Neuronal stem cell (in vitro differentiated cells): Measurements from ENCODE around the gene ANK3.

ENCODE experiments used
- DNase-seq: peaks from one replicate; pipeline ENCODE4 v3.0.0-alpha.2; 2013; ENCODE audit warnings: low spot score
- H2AFZ ChIP-seq: one replicate; pipeline ENCODE4 v1.6.1; 2013; ENCODE audit warnings: mild to moderate bottlenecking, low read length, inconsistent platforms
- H2AK5ac ChIP-seq: 2 replicates; pipeline ENCODE4 v1.6.1; 2013; ENCODE audit warnings: low read depth, mild to moderate bottlenecking, inconsistent platforms, low read length, moderate library complexity, mixed read lengths
- H2BK120ac ChIP-seq: 2 replicates; pipeline ENCODE4 v1.6.1; 2013; ENCODE audit warnings: low read depth, mild to moderate bottlenecking, inconsistent platforms, low read length, moderate library complexity, mixed read lengths
- H2BK12ac ChIP-seq: one replicate; pipeline ENCODE4 v1.6.1; 2013; ENCODE audit warnings: low read length, inconsistent platforms
- H2BK15ac ChIP-seq: 2 replicates; pipeline ENCODE4 v1.6.1; 2013; ENCODE audit warnings: mild to moderate bottlenecking, low read length, inconsistent platforms, mixed read lengths
- H2BK5ac ChIP-seq: one replicate; pipeline ENCODE4 v1.6.1; 2013; ENCODE audit warnings: inconsistent platforms, mild to moderate bottlenecking, low read length, moderate library complexity
- H3K14ac ChIP-seq: one replicate; pipeline ENCODE4 v1.6.1; 2013; ENCODE audit warnings: low read length, inconsistent platforms
- H3K18ac ChIP-seq: 2 replicates; pipeline ENCODE4 v1.6.1; 2013; ENCODE audit warnings: low read length, inconsistent platforms
- H3K23ac ChIP-seq: 2 replicates; pipeline ENCODE4 v1.6.1; 2013; ENCODE audit warnings: low read depth, mild to moderate bottlenecking, mixed read lengths, low read length, inconsistent platforms; ENCODE audit not compliant: poor library complexity
- H3K27ac ChIP-seq: replicated peaks from 3 replicates; pipeline ENCODE4 v1.5.1; 2013; ENCODE audit warnings: low read length, inconsistent platforms
- H3K27me3 ChIP-seq, 3 experiments: 2 replicates each; pipeline ENCODE4 v1.6.1; 2013; ENCODE audit warnings: low read length in 3 of 3, mild to moderate bottlenecking in 2 of 3, inconsistent platforms in 1 of 3, low read depth in 1 of 3, mixed read lengths in 1 of 3, moderate library complexity in 1 of 3; ENCODE audit not compliant: control insufficient read depth in 3 of 3, insufficient read depth in 3 of 3
- H3K36me3 ChIP-seq, 2 donors: replicated peaks in 1 of 2; 2 replicates each; pipeline ENCODE4 v1.6.1; 2013; ENCODE audit warnings: low read length in 2 of 2; ENCODE audit not compliant: control insufficient read depth in 2 of 2, insufficient read depth in 2 of 2
- H3K4ac ChIP-seq: 2 replicates; pipeline ENCODE4 v1.6.1; 2013; ENCODE audit warnings: inconsistent platforms, mild to moderate bottlenecking, low read length, moderate library complexity
- H3K4me1 ChIP-seq, 2 donors: 1 replicate in 1 of 2; 2 replicates in 1 of 2; pipeline ENCODE4 v1.6.1; 2013; ENCODE audit warnings: low read length in 2 of 2, low read depth in 1 of 2; ENCODE audit not compliant: control insufficient read depth in 2 of 2, insufficient read depth in 1 of 2
- H3K4me2 ChIP-seq: one replicate; pipeline ENCODE4 v1.6.1; 2013; ENCODE audit warnings: mild to moderate bottlenecking, low read length, inconsistent platforms; ENCODE audit not compliant: insufficient read depth, poor library complexity, severe bottlenecking
- H3K4me3 ChIP-seq, 2 donors: 2 replicates each; pipeline ENCODE4 v1.5.1; 2013; ENCODE audit warnings: low read length in 2 of 2, mild to moderate bottlenecking in 2 of 2, inconsistent platforms in 1 of 2, moderate library complexity in 1 of 2
- H3K79me1 ChIP-seq: one replicate; pipeline ENCODE4 v1.6.1; 2013; ENCODE audit warnings: low read depth, mild to moderate bottlenecking, inconsistent platforms, low read length, moderate library complexity
- H3K9ac ChIP-seq: one replicate; pipeline ENCODE4 v1.6.1; 2013; ENCODE audit warnings: mild to moderate bottlenecking, low read depth, low read length, inconsistent platforms; ENCODE audit not compliant: poor library complexity
- H3K9me3 ChIP-seq, 2 donors: replicated peaks in 1 of 2; 2 replicates each; pipeline versions ENCODE3 to v1.6.1; 2013; ENCODE audit warnings: low read length in 2 of 2, mild to moderate bottlenecking in 2 of 2, inconsistent platforms in 1 of 2, low read depth in 1 of 2, mixed read lengths in 1 of 2, moderate library complexity in 1 of 2; ENCODE audit not compliant: control insufficient read depth in 2 of 2, insufficient read depth in 1 of 2
- H4K8ac ChIP-seq: one replicate; pipeline ENCODE4 v1.6.1; 2013; ENCODE audit warnings: low read depth, mild to moderate bottlenecking, inconsistent platforms, low read length, moderate library complexity
- H4K91ac ChIP-seq: one replicate; pipeline ENCODE4 v1.6.1; 2013; ENCODE audit warnings: low read length, low read depth, mild to moderate bottlenecking, inconsistent platforms; ENCODE audit not compliant: poor library complexity
- WGBS, 2 donors: extraction: QIAGEN DNeasy Blood & Tissue Kit; methylation state at CpG; one replicate each; pipeline ENCODE4 v1.1.7; 2013; ENCODE audit warnings: missing lambda C conversion rate in 2 of 2, mixed read lengths in 1 of 2; ENCODE audit not compliant: insufficient read length in 2 of 2, insufficient replicate concordance in 1 of 2; ENCODE audit errors: extremely low coverage in 2 of 2; 5-methylcytosine and 5-hydroxymethylcytosine counted together

The ANK3 gene

GRCh38 chr10:60170250-60170649 lies 219.4 kb downstream of the ANK3 start:
- Histone ChIP-seq H3K4me1 (peaks cover 0 to 3% of the 10 kb centered on the region in 2 donors), H4K8ac (no peak overlapping the region), H3K36me3 (no peaks in the 10 kb centered on the region), H2AK5ac (no peak overlapping the region), H3K18ac (no peak overlapping the region), H3K9me3 (no peaks in the 10 kb centered on the region), H4K91ac (no peak overlapping the region), H2BK15ac (no peak overlapping the region), H2BK120ac (no peak overlapping the region), H3K4me2 (no peak overlapping the region), H2AFZ (no peak overlapping the region), H3K27me3 (no peaks in the 10 kb centered on the region), H3K14ac (no peak overlapping the region), H3K79me1 (no peaks in the 10 kb centered on the region), H3K4me3 (no peak overlapping the region), H3K23ac (no peak overlapping the region), H3K4ac (no peak overlapping the region), H2BK5ac (no peak overlapping the region), H3K9ac (no peak overlapping the region), H3K27ac (no peak overlapping the region), H2BK12ac (no peak overlapping the region)
- WGBS, 2 donors = no CpG with 5 or more reads among the region's 3 CpGs
- DNase-seq = no peak

- no peak overlapping the region for H2BK15ac ChIP-seq
- no peak overlapping the region for H3K9ac ChIP-seq
- H3K4me3 ChIP-seq = no peak overlapping the region
- no peak overlapping the region for H3K18ac ChIP-seq
- H3K4ac ChIP-seq = no peak overlapping the region
- no peak overlapping the region for H3K4me2 ChIP-seq
- H3K36me3 ChIP-seq = no peaks in the 10 kb centered on the region
- no peak overlapping the region for H2AK5ac ChIP-seq
- no peak overlapping the region for H3K14ac ChIP-seq
- no peaks in the 10 kb centered on the region for H3K79me1 ChIP-seq
- no CpG with 5 or more reads among the region's 2 CpGs for WGBS, 2 donors
- peaks cover 0 to 3% of the 10 kb centered on the region in 2 donors for H3K4me1 ChIP-seq
- H3K9me3 ChIP-seq = no peaks in the 10 kb centered on the region
- DNase-seq = no peak
- no peak overlapping the region for H2BK120ac ChIP-seq
- H2BK5ac ChIP-seq = no peak overlapping the region
- H2AFZ ChIP-seq = no peak overlapping the region
- no peak overlapping the region for H4K91ac ChIP-seq
- H3K27me3 ChIP-seq = no peaks in the 10 kb centered on the region
- no peak overlapping the region for H3K27ac ChIP-seq
- no peak overlapping the region for H4K8ac ChIP-seq
- no peak overlapping the region for H3K23ac ChIP-seq
- H2BK12ac ChIP-seq = no peak overlapping the region
Measured at GRCh38 chr10:60169111-60169510, 220.6 kb downstream of the ANK3 start.

GRCh38 chr10:60167050-60167449 lies 222.6 kb downstream of the ANK3 start:
- Histone ChIP-seq H2BK120ac (no peak overlapping the region), H2AFZ (no peak overlapping the region), H3K4me1 (peaks cover 0 to 2% of the 10 kb centered on the region in 2 donors), H3K9me3 (no peaks in the 10 kb centered on the region), H2BK15ac (no peak overlapping the region), H3K9ac (no peak overlapping the region), H3K4me2 (no peak overlapping the region), H3K14ac (no peak overlapping the region), H3K4ac (no peak overlapping the region), H3K4me3 (no peak overlapping the region), H3K27me3 (no peaks in the 10 kb centered on the region), H4K8ac (no peak overlapping the region), H2AK5ac (no peak overlapping the region), H3K36me3 (no peaks in the 10 kb centered on the region), H3K79me1 (no peaks in the 10 kb centered on the region), H3K27ac (no peak overlapping the region), H4K91ac (no peak overlapping the region), H3K23ac (no peak overlapping the region), H2BK12ac (no peak overlapping the region), H2BK5ac (no peak overlapping the region), H3K18ac (no peak overlapping the region)
- no peak for DNase-seq
- no CpG with 5 or more reads among the region's 4 CpGs for WGBS, 2 donors

GRCh38 chr10:60163786-60164185 lies 225.9 kb downstream of the ANK3 start:
- Histone ChIP-seq H3K4me2 (no peak overlapping the region), H3K27ac (no peak overlapping the region)

More at GRCh38 chr10:60163786-60164185, 225.9 kb downstream of the ANK3 start:
- no peak overlapping the region for H3K18ac ChIP-seq
- H3K79me1 ChIP-seq = no peaks in the 10 kb centered on the region
- H3K9ac ChIP-seq = no peak overlapping the region
- H4K91ac ChIP-seq = no peak overlapping the region
- no peaks in the 10 kb centered on the region for H3K9me3 ChIP-seq
- no peak overlapping the region for H2BK15ac ChIP-seq
- no peak overlapping the region for H2BK120ac ChIP-seq
- H3K23ac ChIP-seq = no peak overlapping the region
- no peak for DNase-seq
- no peak overlapping the region for H2AFZ ChIP-seq
- H2BK12ac ChIP-seq = no peak overlapping the region
- no peak overlapping the region for H3K4ac ChIP-seq
- H3K27me3 ChIP-seq = no peaks in the 10 kb centered on the region
- H4K8ac ChIP-seq = no peak overlapping the region
- H3K4me1 ChIP-seq = peaks cover 0 to 2% of the 10 kb centered on the region in 2 donors
- no peak overlapping the region for H2BK5ac ChIP-seq
- no peaks in the 10 kb centered on the region for H3K36me3 ChIP-seq
- no peak overlapping the region for H3K14ac ChIP-seq
- H3K4me3 ChIP-seq = no peak overlapping the region
- no peak overlapping the region for H2AK5ac ChIP-seq
